ENCODE results near the gene FLCN. TPM values are rescaled to one million over a fixed set of nuclear protein-coding genes. Genes with fewer than 3 reads are reported as not detected.

The FLCN gene
- total and polyA plus RNA-seq, 2 of the 13 experiments (the other 11 are each of a cell fraction or from before 2014, with no cell fraction given), result 16.6 to 24.9 TPM

- TF ChIP-seq TRIM24 (CRISPR knock-in tag; IDR thresholded peaks at IDR 0.05) (0 out of 2 replicates have a peak, but pooled peaks have one; percentile 27), ZNF180 (CRISPR knock-in tag; IDR thresholded peaks at IDR 0.05; ENCODE audit: borderline replicate concordance, low read depth) (no peak), ZNF558 (CRISPR knock-in tag; IDR thresholded peaks at IDR 0.05; ENCODE audit: borderline replicate concordance) (peak; percentile 20; the same call in 1 of the 2 replicates), ZNF281 (CRISPR knock-in tag; IDR thresholded peaks at IDR 0.05; ENCODE audit: borderline replicate concordance) (peak; percentile 26; the same call in 1 of the 2 replicates), HBP1 (CRISPR knock-in tag; IDR thresholded peaks at IDR 0.05; ENCODE audit: low read depth) (peak; percentile 38; the same call in 1 of the 2 replicates), AGO2 (optimal IDR thresholded peaks at IDR 0.05; ENCODE audit: low read depth, low read length) (peak; percentile 67), CHD4 (IDR thresholded peaks at IDR 0.05; ENCODE audit: borderline replicate concordance, low read length) (no peak), HIVEP1 (CRISPR knock-in tag; IDR thresholded peaks at IDR 0.05) (0 out of 2 replicates have a peak, but pooled peaks have one; percentile 6)
These were observed 508 bp downstream of the FLCN start (continued) for GRCh38 chr17:17236295-17237025.
